ENCODE measurements around the gene TMEM116.

TMEM116 gene

GRCh38 chr12:111887926-111888745 is 124.8 kb downstream of the TMEM116 start:
- no peak for DNase-seq

DNA sequence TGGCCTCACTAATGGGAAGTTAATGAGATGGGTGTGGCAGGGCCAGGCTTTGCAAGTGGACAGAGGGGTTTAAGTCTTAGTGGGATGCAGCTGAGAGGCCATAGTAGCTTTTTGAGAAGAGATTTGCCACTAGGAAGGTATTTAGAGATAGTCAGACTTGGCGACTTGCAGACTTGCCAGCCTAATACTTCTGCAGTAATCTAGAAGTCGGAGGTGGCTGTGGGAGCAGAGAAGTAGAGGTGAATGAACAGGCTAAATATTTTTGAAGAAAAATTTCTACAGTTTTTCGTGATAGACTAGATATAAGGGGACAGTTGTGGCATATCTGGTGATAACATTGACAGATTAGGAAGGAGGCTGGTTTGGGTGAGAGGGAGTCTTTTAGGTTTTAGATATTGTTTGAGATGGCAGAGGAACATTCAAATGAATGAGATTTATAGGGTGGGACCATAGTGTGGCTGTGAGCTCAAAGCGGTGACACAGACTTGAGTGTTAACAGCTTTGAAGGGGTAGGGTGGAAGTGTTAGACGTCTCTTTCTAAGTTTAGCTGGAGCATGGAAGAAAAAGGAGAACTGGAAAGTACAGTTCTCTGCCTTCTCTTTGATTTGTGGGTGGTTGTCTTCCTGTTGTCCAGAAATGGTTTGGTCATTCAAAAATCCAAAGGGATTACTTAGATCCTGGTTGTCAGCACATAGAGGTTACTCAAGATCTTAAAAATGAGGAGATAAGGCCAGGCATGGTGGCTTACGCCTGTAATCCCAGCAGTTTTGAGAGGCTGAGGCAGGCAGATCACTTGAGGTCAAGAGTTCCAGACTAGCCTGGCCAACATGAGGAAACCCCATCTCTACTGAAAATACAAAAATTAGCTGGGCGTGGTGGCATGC is 126.1 kb downstream of the TMEM116 start:
- DNase-seq = no peak

GRCh38 chr12:111881716-111882115 is 131.2 kb downstream of the TMEM116 start:
- no peak for DNase-seq
